ENCODE data around the gene TTYH3.
"Not testable (repeated sequence)": the region's sequence is repeated elsewhere in the genome, so short reads cannot be mapped to it uniquely, and the experiment has no call there.

TTYH3 gene

GRCh38 chr7:2604608-2605174 is 27.1 kb upstream of the TTYH3 start:
- Histone ChIP-seq H3K36me3 (ENCODE audit: insufficient read depth, low read length) (peaks cover 9% of the 10 kb centered on the region), H3K27ac (ENCODE audit: low read depth, low read length) (no peak overlapping the region), H3K9me3 (ENCODE audit: low read length) (no peaks in the 10 kb centered on the region), H3K9ac (ENCODE audit: low read length) (no peak overlapping the region), H3K4me3 (ENCODE audit: low read depth in 1 of 2, low read length in 2 of 2) (no peak overlapping the region), H3K27me3 (ENCODE audit: control insufficient read depth in 1 of 2, insufficient read depth in 2 of 2, low read length in 2 of 2) (no peaks in the 10 kb centered on the region), H3K4me1 (ENCODE audit: insufficient read depth, low read length) (no peaks in the 10 kb centered on the region)

- Histone ChIP-seq H3K4me3 (ENCODE audit: low read depth in 1 of 2, low read length in 2 of 2) (no peak overlapping the region), H3K4me1 (ENCODE audit: insufficient read depth, low read length) (no peaks in the 10 kb centered on the region), H3K9ac (ENCODE audit: low read length) (no peak overlapping the region), H3K27ac (ENCODE audit: low read depth, low read length) (no peak overlapping the region), H3K27me3 (ENCODE audit: control insufficient read depth in 1 of 2, insufficient read depth in 2 of 2, low read length in 2 of 2) (no peaks in the 10 kb centered on the region), H3K36me3 (ENCODE audit: insufficient read depth, low read length) (peaks cover 4% of the 10 kb centered on the region), H3K9me3 (ENCODE audit: low read length) (no peaks in the 10 kb centered on the region)
These were observed 25.9 kb upstream of the TTYH3 start for GRCh38 chr7:2605608-2606538.

GRCh38 chr7:2606539-2606936 is 25.2 kb upstream of the TTYH3 start:
- Histone ChIP-seq H3K4me1 (ENCODE audit: insufficient read depth, low read length) (no peaks in the 10 kb centered on the region), H3K4me3 (ENCODE audit: low read depth in 1 of 2, low read length in 2 of 2) (no peak overlapping the region), H3K9ac (ENCODE audit: low read length) (no peak overlapping the region), H3K36me3 (ENCODE audit: insufficient read depth, low read length) (no peaks in the 10 kb centered on the region), H3K27me3 (ENCODE audit: control insufficient read depth in 1 of 2, insufficient read depth in 2 of 2, low read length in 2 of 2) (no peaks in the 10 kb centered on the region), H3K27ac (ENCODE audit: low read depth, low read length) (no peak overlapping the region), H3K9me3 (ENCODE audit: low read length) (no peaks in the 10 kb centered on the region)

- H3K4me3 ChIP-seq (ENCODE audit: low read depth in 1 of 2, low read length in 2 of 2): no peak overlapping the region
- no peak overlapping the region for H3K27ac ChIP-seq (ENCODE audit: low read depth, low read length)
- no peak overlapping the region for H3K9ac ChIP-seq (ENCODE audit: low read length)
- no peaks in the 10 kb centered on the region for H3K27me3 ChIP-seq (ENCODE audit: control insufficient read depth in 1 of 2, insufficient read depth in 2 of 2, low read length in 2 of 2)
- H3K9me3 ChIP-seq (ENCODE audit: low read length): no peaks in the 10 kb centered on the region
- H3K36me3 ChIP-seq (ENCODE audit: insufficient read depth, low read length): no peaks in the 10 kb centered on the region
- H3K4me1 ChIP-seq (ENCODE audit: insufficient read depth, low read length): no peaks in the 10 kb centered on the region
These were observed 24.5 kb upstream of the TTYH3 start for GRCh38 chr7:2607122-2607922.

- Histone ChIP-seq H3K27ac (ENCODE audit: low read depth, low read length) (no peak overlapping the region), H3K9ac (ENCODE audit: low read length) (no peak overlapping the region), H3K4me3 (ENCODE audit: low read depth in 1 of 2, low read length in 2 of 2) (no peak overlapping the region), H3K9me3 (ENCODE audit: low read length) (no peaks in the 10 kb centered on the region), H3K36me3 (ENCODE audit: insufficient read depth, low read length) (no peaks in the 10 kb centered on the region), H3K4me1 (ENCODE audit: insufficient read depth, low read length) (no peaks in the 10 kb centered on the region), H3K27me3 (ENCODE audit: control insufficient read depth in 1 of 2, insufficient read depth in 2 of 2, low read length in 2 of 2) (no peaks in the 10 kb centered on the region)
These were observed 23.6 kb upstream of the TTYH3 start for GRCh38 chr7:2607923-2608904.

GRCh38 chr7:2608921-2609411 is 22.8 kb upstream of the TTYH3 start:
- no peaks in the 10 kb centered on the region for H3K27me3 ChIP-seq (ENCODE audit: control insufficient read depth in 1 of 2, insufficient read depth in 2 of 2, low read length in 2 of 2)
- H3K27ac ChIP-seq (ENCODE audit: low read depth, low read length): no peak overlapping the region
- peaks cover 7% of the 10 kb centered on the region for H3K4me1 ChIP-seq (ENCODE audit: insufficient read depth, low read length)
- H3K9ac ChIP-seq (ENCODE audit: low read length): no peak overlapping the region
- H3K4me3 ChIP-seq (ENCODE audit: low read depth in 1 of 2, low read length in 2 of 2): no peak overlapping the region
- no peaks in the 10 kb centered on the region for H3K36me3 ChIP-seq (ENCODE audit: insufficient read depth, low read length)
- H3K9me3 ChIP-seq (ENCODE audit: low read length): no peaks in the 10 kb centered on the region

- H3K36me3 ChIP-seq (ENCODE audit: insufficient read depth, low read length); H3K27me3 ChIP-seq (ENCODE audit: control insufficient read depth in 1 of 2, insufficient read depth in 2 of 2, low read length in 2 of 2); H3K9ac ChIP-seq (ENCODE audit: low read length); H3K27ac ChIP-seq (ENCODE audit: low read depth, low read length); H3K9me3 ChIP-seq (ENCODE audit: low read length); H3K4me3 ChIP-seq (ENCODE audit: low read depth in 1 of 2, low read length in 2 of 2): not testable (repeated sequence)
- H3K4me1 ChIP-seq (ENCODE audit: insufficient read depth, low read length): peaks cover 13% of the 10 kb centered on the region
These were observed 22.1 kb upstream of the TTYH3 start for GRCh38 chr7:2609646-2610045.

GRCh38 chr7:2610466-2610865 is 21.3 kb upstream of the TTYH3 start:
- Histone ChIP-seq H3K27me3 (ENCODE audit: control insufficient read depth in 1 of 2, insufficient read depth in 2 of 2, low read length in 2 of 2) (no peaks in the 10 kb centered on the region), H3K36me3 (ENCODE audit: insufficient read depth, low read length) (no peaks in the 10 kb centered on the region), H3K27ac (ENCODE audit: low read depth, low read length) (no peak overlapping the region), H3K4me3 (ENCODE audit: low read depth in 1 of 2, low read length in 2 of 2) (no peak overlapping the region), H3K9ac (ENCODE audit: low read length) (no peak overlapping the region), H3K9me3 (ENCODE audit: low read length) (no peaks in the 10 kb centered on the region), H3K4me1 (ENCODE audit: insufficient read depth, low read length) (peaks cover 18% of the 10 kb centered on the region)

- Histone ChIP-seq H3K36me3 (ENCODE audit: insufficient read depth, low read length) (no peaks in the 10 kb centered on the region), H3K4me1 (ENCODE audit: insufficient read depth, low read length) (peaks cover 18% of the 10 kb centered on the region), H3K27ac (ENCODE audit: low read depth, low read length) (no peak overlapping the region)
These were observed 20.9 kb upstream of the TTYH3 start for GRCh38 chr7:2610898-2611297.

GRCh38 chr7:2611401-2611800 is 20.4 kb upstream of the TTYH3 start:
- no peaks in the 10 kb centered on the region for H3K27me3 ChIP-seq (ENCODE audit: control insufficient read depth in 1 of 2, insufficient read depth in 2 of 2, low read length in 2 of 2)
- H3K4me1 ChIP-seq (ENCODE audit: insufficient read depth, low read length): peaks cover 18% of the 10 kb centered on the region

More at GRCh38 chr7:2610898-2611297, 20.9 kb upstream of the TTYH3 start:
- Histone ChIP-seq H3K9me3 (ENCODE audit: low read length) (no peaks in the 10 kb centered on the region), H3K9ac (ENCODE audit: low read length) (no peak overlapping the region), H3K27me3 (ENCODE audit: control insufficient read depth in 1 of 2, insufficient read depth in 2 of 2, low read length in 2 of 2) (no peaks in the 10 kb centered on the region), H3K4me3 (ENCODE audit: low read depth in 1 of 2, low read length in 2 of 2) (no peak overlapping the region)

More at GRCh38 chr7:2611401-2611800, 20.4 kb upstream of the TTYH3 start:
- Histone ChIP-seq H3K36me3 (ENCODE audit: insufficient read depth, low read length) (no peaks in the 10 kb centered on the region), H3K9ac (ENCODE audit: low read length) (no peak overlapping the region), H3K27ac (ENCODE audit: low read depth, low read length) (no peak overlapping the region), H3K4me3 (ENCODE audit: low read depth in 1 of 2, low read length in 2 of 2) (no peak overlapping the region), H3K9me3 (ENCODE audit: low read length) (no peaks in the 10 kb centered on the region)

All from muscle layer of colon (tissue), 2 donors.